Astrocyte (in vitro differentiated cells and primary cell): Measurements from ENCODE around the gene EEF2K. TPM values are rescaled to one million over a fixed set of nuclear protein-coding genes. Genes with fewer than 3 reads are reported as not detected.

Experiments used
- DNase-seq: peaks from one replicate; pipeline ENCODE4 v3.0.0-alpha.2; 2010; ENCODE audit warnings: low read depth
- FAIRE-seq: peaks from 2 replicates; lab custom pipeline; 2011; peaks lifted over from hg19 to GRCh38; lab: Jason Lieb, UNC
- H2AFZ ChIP-seq: 2 replicates; pipeline ENCODE4 v1.6.0; 2012; ENCODE audit warnings: low read depth, low read length, inconsistent platforms
- H3K27ac ChIP-seq: 2 replicates; pipeline ENCODE4 v1.5.1; 2011; ENCODE audit warnings: low read depth, low read length, inconsistent platforms
- H3K27me3 ChIP-seq: 2 replicates; pipeline ENCODE4 v1.6.0; 2011; ENCODE audit warnings: low read length, inconsistent platforms; ENCODE audit not compliant: insufficient read depth
- H3K36me3 ChIP-seq: 2 replicates; pipeline ENCODE4 v1.5.1; 2011; ENCODE audit warnings: low read length, inconsistent platforms; ENCODE audit not compliant: insufficient read depth
- H3K4me1 ChIP-seq: 2 replicates; pipeline ENCODE4 v1.5.1; 2011; ENCODE audit warnings: low read length, inconsistent platforms; ENCODE audit not compliant: insufficient read depth
- H3K4me2 ChIP-seq: 2 replicates; pipeline ENCODE4 v1.6.0; 2012; ENCODE audit warnings: low read length, inconsistent platforms
- H3K4me3 ChIP-seq: 2 replicates; pipeline ENCODE4 v1.5.1; 2011; ENCODE audit warnings: low read depth, mild to moderate bottlenecking, low read length, inconsistent platforms; ENCODE audit not compliant: insufficient read depth
- H3K79me2 ChIP-seq: 2 replicates; pipeline ENCODE4 v1.6.0; 2012; ENCODE audit warnings: mild to moderate bottlenecking, low read length, inconsistent platforms; ENCODE audit not compliant: insufficient read depth
- H3K9ac ChIP-seq: 2 replicates; pipeline ENCODE4 v1.6.0; 2012; ENCODE audit warnings: mild to moderate bottlenecking, low read length, inconsistent platforms
- H3K9me3 ChIP-seq: 2 replicates; pipeline ENCODE4 v1.5.1; 2012; ENCODE audit warnings: low read depth, mild to moderate bottlenecking, low read length, inconsistent platforms; ENCODE audit not compliant: insufficient read depth
- H4K20me1 ChIP-seq: 2 replicates; pipeline ENCODE4 v1.6.0; 2012; ENCODE audit warnings: low read length, inconsistent platforms; ENCODE audit not compliant: insufficient read depth
- H3K27ac Mint-ChIP-seq: one replicate; pipeline ENCODE4 v1.8.0; 2021; ENCODE audit warnings: mild to moderate bottlenecking, mixed read lengths; ENCODE audit not compliant: unreplicated experiment
- H3K27me3 Mint-ChIP-seq: one replicate; pipeline ENCODE4 v1.8.0; 2021; ENCODE audit warnings: low read depth, mixed read lengths; ENCODE audit not compliant: unreplicated experiment
- H3K36me3 Mint-ChIP-seq: one replicate; pipeline ENCODE4 v1.8.0; 2021; ENCODE audit warnings: low read depth, mixed read lengths; ENCODE audit not compliant: unreplicated experiment
- H3K4me1 Mint-ChIP-seq: one replicate; pipeline ENCODE4 v1.8.0; 2021; ENCODE audit warnings: low read depth, mixed read lengths; ENCODE audit not compliant: unreplicated experiment
- H3K4me3 Mint-ChIP-seq: one replicate; pipeline ENCODE4 v1.8.0; 2021; ENCODE audit warnings: mild to moderate bottlenecking, moderate library complexity, mixed read lengths; ENCODE audit not compliant: unreplicated experiment
- H3K9me3 Mint-ChIP-seq: one replicate; pipeline ENCODE4 v1.8.0; 2021; ENCODE audit warnings: mild to moderate bottlenecking, mixed read lengths; ENCODE audit not compliant: unreplicated experiment
- CTCF ChIP-seq: IDR thresholded peaks from 2 replicates; pipeline ENCODE4 v1.5.1; 2011; ENCODE audit warnings: low read depth, mild to moderate bottlenecking, inconsistent platforms, low read length, moderate library complexity; ENCODE audit not compliant: insufficient read depth
- EZH2 ChIP-seq: IDR thresholded peaks from 2 replicates; pipeline ENCODE4 v1.6.1; 2012; ENCODE audit warnings: mild to moderate bottlenecking, low read length, inconsistent platforms; ENCODE audit not compliant: insufficient read depth
- total RNA-seq: library from RNA; stranded (reverse); gene quantifications from 2 replicates; pipeline ENCODE4 v1.2.1, GENCODE V29; 2021

Gene EEF2K
- total RNA-seq, 1 donor from 2014 or later: 20.9 TPM

DNA sequence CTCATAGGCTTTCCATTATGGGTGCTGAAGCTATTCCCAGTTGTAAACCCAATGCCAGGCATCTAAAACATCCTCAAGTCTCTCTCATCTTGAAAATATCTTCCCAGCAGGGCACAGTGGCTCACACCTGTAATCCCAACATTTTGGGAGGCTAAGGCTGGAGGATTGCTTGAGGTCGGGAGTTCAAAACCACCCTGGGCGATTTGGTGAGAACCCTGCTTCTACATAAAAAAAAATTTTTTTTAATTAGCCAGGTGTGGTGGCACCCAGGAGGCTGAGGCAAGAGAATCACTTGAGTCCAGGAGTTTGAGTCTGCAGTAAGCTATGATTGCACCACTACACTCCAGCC lies 13.0 kb upstream of the EEF2K start:
- peak overlapping the region; percentile 71 for H3K4me3 ChIP-seq
- Mint-ChIP-seq H3K27me3 (no peaks in the 10 kb centered on the region), H3K4me1 (peaks cover 7% of the 10 kb centered on the region), H3K9me3 (peaks cover 3% of the 10 kb centered on the region), H3K4me3 (no peak overlapping the region), H3K27ac (no peak overlapping the region), H3K36me3 (no peaks in the 10 kb centered on the region)
- FAIRE-seq: no peak
- no peak overlapping the region for H3K27ac ChIP-seq
- H3K4me1 ChIP-seq: peaks cover 25% of the 10 kb centered on the region
- H3K9ac ChIP-seq: no peak overlapping the region
- no peaks in the 10 kb centered on the region for H3K27me3 ChIP-seq
- peak overlapping the region; percentile 95 for H3K4me2 ChIP-seq
- no peak for TF ChIP-seq CTCF
- TF ChIP-seq EZH2: no peak
- DNase-seq: no peak
- no peaks in the 10 kb centered on the region for H4K20me1 ChIP-seq
- H2AFZ ChIP-seq: no peak overlapping the region
- no peaks in the 10 kb centered on the region for H3K79me2 ChIP-seq
- no peaks in the 10 kb centered on the region for H3K36me3 ChIP-seq
- H3K9me3 ChIP-seq: no peaks in the 10 kb centered on the region

GRCh38 chr16:22194707-22195444 lies 11.2 kb upstream of the EEF2K start:
- FAIRE-seq (no peak), DNase-seq (no peak)
- no peaks in the 10 kb centered on the region for H3K27me3 Mint-ChIP-seq
- H4K20me1 ChIP-seq: no peaks in the 10 kb centered on the region
- H3K9ac ChIP-seq: no peak overlapping the region
- no peak overlapping the region for H3K4me3 ChIP-seq
- H3K9me3 Mint-ChIP-seq: peaks cover 3% of the 10 kb centered on the region
- H3K4me1 Mint-ChIP-seq: peaks cover 14% of the 10 kb centered on the region
- H3K27ac ChIP-seq: no peak overlapping the region
- no peaks in the 10 kb centered on the region for H3K27me3 ChIP-seq
- no peak overlapping the region for H3K27ac Mint-ChIP-seq
- H2AFZ ChIP-seq: no peak overlapping the region
- H3K4me2 ChIP-seq: no peak overlapping the region
- TF ChIP-seq CTCF (no peak), EZH2 (no peak)
- no peaks in the 10 kb centered on the region for H3K9me3 ChIP-seq
- no peak overlapping the region for H3K4me3 Mint-ChIP-seq
- peaks cover 32% of the 10 kb centered on the region for H3K4me1 ChIP-seq
- no peaks in the 10 kb centered on the region for H3K36me3 ChIP-seq
- no peaks in the 10 kb centered on the region for H3K79me2 ChIP-seq
- no peaks in the 10 kb centered on the region for H3K36me3 Mint-ChIP-seq

- H4K20me1 ChIP-seq: no peaks in the 10 kb centered on the region
- H3K4me3 Mint-ChIP-seq: peak overlapping the region; percentile 84
- no peak overlapping the region for H3K4me2 ChIP-seq
- no peak overlapping the region for H3K4me3 ChIP-seq
- TF ChIP-seq CTCF (no peak), EZH2 (no peak)
- H3K79me2 ChIP-seq: no peaks in the 10 kb centered on the region
- H3K27ac Mint-ChIP-seq: no peak overlapping the region
- H3K9me3 Mint-ChIP-seq: peaks cover 3% of the 10 kb centered on the region
- no peak for DNase-seq
- H3K4me1 ChIP-seq: peaks cover 32% of the 10 kb centered on the region
- no peaks in the 10 kb centered on the region for H3K27me3 Mint-ChIP-seq
- H3K27ac ChIP-seq: no peak overlapping the region
- FAIRE-seq: no peak
- H3K27me3 ChIP-seq: no peaks in the 10 kb centered on the region
- no peak overlapping the region for H2AFZ ChIP-seq
- no peaks in the 10 kb centered on the region for H3K9me3 ChIP-seq
- peaks cover 14% of the 10 kb centered on the region for H3K4me1 Mint-ChIP-seq
- no peaks in the 10 kb centered on the region for H3K36me3 Mint-ChIP-seq
- no peak overlapping the region for H3K9ac ChIP-seq
- H3K36me3 ChIP-seq: no peaks in the 10 kb centered on the region
Observed at GRCh38 chr16:22195445-22195694, 10.7 kb upstream of the EEF2K start.
